Neural progenitor cell (in vitro differentiated cells): ENCODE data around the gene SS18L1.

Experiments
- CTCF ChIP-seq: fragments of 200-600 bp; sonication (generic); IDR thresholded peaks from 2 replicates; pipeline ENCODE4 v1.5.1; 2017; ENCODE audit warnings: antibody characterized with exemption, mild to moderate bottlenecking
- EZH2 ChIP-seq: fragments of 200-600 bp; sonication (generic); IDR thresholded peaks from 2 replicates; pipeline ENCODE4 v1.6.1; 2017; ENCODE audit warnings: antibody characterized with exemption, mild to moderate bottlenecking, moderate library complexity
- EZH2phosphoT487 ChIP-seq: fragments of 200-600 bp; sonication (generic); IDR thresholded peaks from 2 replicates; pipeline ENCODE4 v1.6.1; 2017; ENCODE audit warnings: antibody characterized with exemption

DNA sequence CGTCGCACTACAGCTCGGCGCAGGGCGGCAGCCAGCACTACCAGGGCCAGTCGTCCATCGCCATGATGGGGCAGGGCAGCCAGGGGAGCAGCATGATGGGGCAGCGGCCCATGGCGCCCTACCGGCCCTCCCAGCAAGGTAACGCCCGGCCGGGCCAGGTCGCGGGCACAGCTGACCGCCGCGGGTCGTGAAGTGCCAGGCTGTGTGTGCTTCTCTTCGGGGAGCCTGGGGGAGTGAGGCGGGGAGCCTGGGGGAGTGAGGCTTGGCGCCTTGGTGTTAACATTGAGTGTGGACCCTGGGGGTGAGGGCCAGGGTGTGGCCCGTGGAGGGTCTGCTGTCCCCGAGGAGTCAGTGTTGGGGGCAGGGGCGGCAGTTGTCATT, 19.9 kb downstream of the SS18L1 start:
- TF ChIP-seq EZH2 (no peak), CTCF (no peak), EZH2phosphoT487 (no peak)
